Measurements from ENCODE around the gene EPC1.

- no peak for TF ChIP-seq POLR2A (IDR thresholded peaks at IDR 0.05)
- TF ChIP-seq CTCF (IDR thresholded peaks at IDR 0.05 in 8 of 11, conservative IDR thresholded peaks at IDR 0.05 in 3 of 11) = no peak
Measured at GRCh38 chr10:32232378-32232777, 114.6 kb downstream of the EPC1 start.
